NT2/D1 (cell line): ENCODE measurements around the gene XPR1.
"Not testable (repeated sequence)": the region's sequence is repeated elsewhere in the genome, so short reads cannot be mapped to it uniquely, and the experiment has no call there.

Experiments
- SUZ12 ChIP-seq: IDR thresholded peaks from 2 replicates; pipeline ENCODE4 v1.6.1; 2011; ENCODE audit not compliant: insufficient read length, insufficient read depth; ENCODE audit errors: extremely low read depth
- ZNF274 ChIP-seq: IDR thresholded peaks from 2 replicates; pipeline ENCODE4 v1.6.1; 2011; ENCODE audit warnings: mild to moderate bottlenecking, low read depth, low read length

GRCh38 chr1:180857947-180858725, 226.3 kb downstream of the XPR1 start:
- TF ChIP-seq SUZ12, ZNF274: not testable (repeated sequence)
